ENCODE data around the gene CALD1. TPM values are rescaled to one million over a fixed set of nuclear protein-coding genes. Genes with fewer than 3 reads are reported as not detected.

Gene CALD1
- polyA plus RNA-seq, 1 donor: 191 TPM

DNA sequence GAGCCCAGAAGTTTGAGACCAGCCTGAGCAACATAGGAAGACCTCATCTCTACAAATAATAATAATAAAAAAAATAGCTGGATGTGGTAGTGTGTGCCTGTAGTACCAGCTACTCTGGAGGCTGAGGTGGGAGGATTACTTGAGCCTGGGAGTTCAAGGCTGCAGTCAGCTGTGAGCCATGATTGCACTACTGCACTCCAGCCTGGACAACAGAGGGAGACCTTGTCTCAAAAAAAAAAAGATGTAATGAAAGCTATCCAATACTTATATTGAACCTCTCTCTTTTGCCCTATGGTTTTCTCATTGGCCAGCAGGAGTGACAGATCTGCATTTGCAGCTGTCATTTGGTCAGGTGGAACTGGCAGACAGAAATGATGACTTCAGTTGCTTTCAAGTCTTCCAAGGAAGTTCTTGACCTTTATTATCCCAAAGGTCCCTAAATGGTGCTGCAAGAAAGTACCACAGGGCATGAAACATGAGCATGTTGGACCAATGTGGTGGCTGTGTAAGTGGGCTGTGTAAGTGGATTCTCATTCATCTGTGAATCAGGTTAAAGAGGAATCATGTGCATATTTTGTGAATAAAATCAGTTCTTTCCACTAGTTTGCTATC, 99.4 kb downstream of the CALD1 start:
- Histone ChIP-seq H3K4me3 (ENCODE audit: low read length) (no peak overlapping the region), H3K9me3 (ENCODE audit: control insufficient read depth, low read depth, low read length) (no peaks in the 10 kb centered on the region), H3K36me3 (ENCODE audit: control insufficient read depth, insufficient read depth, low read length) (no peaks in the 10 kb centered on the region), H3K27me3 (ENCODE audit: control insufficient read depth, insufficient read depth, low read length) (no peaks in the 10 kb centered on the region), H3K27ac (ENCODE audit: low read length) (peak overlapping the region; percentile 24), H3K4me1 (ENCODE audit: control insufficient read depth, insufficient read depth, low read length) (no peaks in the 10 kb centered on the region)
- DNase-seq: no peak

DNA sequence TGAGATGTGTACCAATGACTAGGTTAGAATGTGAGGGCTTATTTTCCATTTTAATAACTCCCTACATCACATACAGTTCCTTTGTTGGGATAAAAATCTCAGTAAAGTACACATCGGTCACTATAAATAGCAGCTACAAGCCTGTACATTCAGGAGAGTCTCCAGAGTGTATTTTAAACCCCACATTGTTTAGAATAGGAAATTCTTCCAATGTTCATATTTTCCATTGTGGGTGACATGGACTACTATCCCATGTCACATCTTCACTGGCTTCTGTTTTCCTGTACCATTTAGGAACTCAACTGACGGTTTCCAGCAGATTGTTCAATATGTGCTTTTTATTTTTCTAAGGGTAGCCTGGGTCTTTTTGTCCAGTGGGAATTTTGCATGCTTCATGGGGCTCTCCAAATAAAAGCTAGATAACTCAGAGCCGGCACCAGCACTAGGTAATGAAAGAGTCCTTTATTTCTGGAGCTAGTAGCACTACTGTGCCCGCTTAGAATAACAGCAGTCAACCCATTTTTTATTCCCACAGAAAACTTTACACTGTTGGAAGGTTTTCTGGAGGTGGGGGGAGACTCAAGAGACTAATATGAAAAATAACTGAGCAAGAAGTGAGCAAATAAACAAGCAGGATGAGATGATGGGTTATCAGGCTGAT, 100.5 kb downstream of the CALD1 start:
- H3K27me3 ChIP-seq (ENCODE audit: control insufficient read depth, insufficient read depth, low read length): no peaks in the 10 kb centered on the region

DNA sequence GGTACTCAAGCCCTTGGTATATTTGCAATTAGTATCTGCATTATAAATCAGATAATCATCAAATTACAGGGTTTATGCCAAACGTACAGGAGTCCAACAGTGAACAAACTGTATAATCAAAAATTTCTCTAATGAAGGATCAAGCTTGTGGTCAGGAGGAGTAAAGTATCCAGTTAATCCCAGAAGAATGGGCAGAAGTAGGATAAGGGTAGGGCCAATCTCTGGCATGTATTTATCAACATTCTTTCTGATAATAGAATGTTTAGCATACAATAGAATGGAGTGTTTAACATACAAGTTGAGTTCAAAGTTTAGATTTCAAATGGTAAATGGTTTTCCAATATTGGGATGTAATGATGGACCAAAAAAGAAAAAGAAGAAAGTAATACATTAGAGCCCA, 103.0 kb downstream of the CALD1 start:
- Histone ChIP-seq H3K4me1 (ENCODE audit: control insufficient read depth, insufficient read depth, low read length) (peaks cover 9% of the 10 kb centered on the region), H3K27me3 (ENCODE audit: control insufficient read depth, insufficient read depth, low read length) (no peaks in the 10 kb centered on the region), H3K36me3 (ENCODE audit: control insufficient read depth, insufficient read depth, low read length) (no peaks in the 10 kb centered on the region), H3K4me3 (ENCODE audit: low read length) (no peak overlapping the region), H3K27ac (ENCODE audit: low read length) (no peak overlapping the region), H3K9me3 (ENCODE audit: control insufficient read depth, low read depth, low read length) (no peaks in the 10 kb centered on the region)
- WGBS (ENCODE audit: insufficient coverage, low lambda C conversion rate): no CpG with 5 or more reads among the region's 1 CpG
- no peak for DNase-seq

More for the DNA sequence above, 100.5 kb downstream of the CALD1 start:
- no peaks in the 10 kb centered on the region for H3K36me3 ChIP-seq (ENCODE audit: control insufficient read depth, insufficient read depth, low read length)
- no peaks in the 10 kb centered on the region for H3K4me1 ChIP-seq (ENCODE audit: control insufficient read depth, insufficient read depth, low read length)
- H3K27ac ChIP-seq (ENCODE audit: low read length): peak overlapping the region; percentile 34
- no CpG with 5 or more reads among the region's 4 CpGs for WGBS (ENCODE audit: insufficient coverage, low lambda C conversion rate)
- DNase-seq: no peak
- no peaks in the 10 kb centered on the region for H3K9me3 ChIP-seq (ENCODE audit: control insufficient read depth, low read depth, low read length)
- no peak overlapping the region for H3K4me3 ChIP-seq (ENCODE audit: low read length)

DNA sequence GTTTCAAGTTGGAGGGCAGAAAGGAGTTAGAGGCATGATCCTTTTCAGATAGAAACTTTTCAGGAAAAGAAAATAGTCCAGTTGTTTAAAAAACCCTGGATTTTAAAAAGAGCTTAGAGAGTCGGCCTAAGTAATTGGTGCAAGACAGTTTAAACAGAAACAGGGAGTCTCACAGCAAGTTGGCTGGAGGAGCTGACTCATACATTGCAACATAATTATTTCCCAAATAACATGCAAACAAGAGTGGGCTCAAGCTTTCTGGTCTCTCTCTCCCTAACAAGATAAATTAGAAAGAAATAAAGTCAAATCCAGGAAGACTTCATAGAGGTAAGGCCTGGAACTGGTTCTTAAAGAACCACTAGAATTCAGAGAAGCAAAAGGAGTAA, 106.5 kb downstream of the CALD1 start:
- Histone ChIP-seq H3K27me3 (ENCODE audit: control insufficient read depth, insufficient read depth, low read length) (no peaks in the 10 kb centered on the region), H3K27ac (ENCODE audit: low read length) (peak overlapping the region; percentile 43), H3K9me3 (ENCODE audit: control insufficient read depth, low read depth, low read length) (no peaks in the 10 kb centered on the region), H3K4me1 (ENCODE audit: control insufficient read depth, insufficient read depth, low read length) (peaks cover 9% of the 10 kb centered on the region), H3K4me3 (ENCODE audit: low read length) (no peak overlapping the region), H3K36me3 (ENCODE audit: control insufficient read depth, insufficient read depth, low read length) (no peaks in the 10 kb centered on the region)
- WGBS (ENCODE audit: insufficient coverage, low lambda C conversion rate): no CpG with 5 or more reads among the region's 1 CpG
- DNase-seq: peak in 1 of 2 donors; percentile 21

DNA sequence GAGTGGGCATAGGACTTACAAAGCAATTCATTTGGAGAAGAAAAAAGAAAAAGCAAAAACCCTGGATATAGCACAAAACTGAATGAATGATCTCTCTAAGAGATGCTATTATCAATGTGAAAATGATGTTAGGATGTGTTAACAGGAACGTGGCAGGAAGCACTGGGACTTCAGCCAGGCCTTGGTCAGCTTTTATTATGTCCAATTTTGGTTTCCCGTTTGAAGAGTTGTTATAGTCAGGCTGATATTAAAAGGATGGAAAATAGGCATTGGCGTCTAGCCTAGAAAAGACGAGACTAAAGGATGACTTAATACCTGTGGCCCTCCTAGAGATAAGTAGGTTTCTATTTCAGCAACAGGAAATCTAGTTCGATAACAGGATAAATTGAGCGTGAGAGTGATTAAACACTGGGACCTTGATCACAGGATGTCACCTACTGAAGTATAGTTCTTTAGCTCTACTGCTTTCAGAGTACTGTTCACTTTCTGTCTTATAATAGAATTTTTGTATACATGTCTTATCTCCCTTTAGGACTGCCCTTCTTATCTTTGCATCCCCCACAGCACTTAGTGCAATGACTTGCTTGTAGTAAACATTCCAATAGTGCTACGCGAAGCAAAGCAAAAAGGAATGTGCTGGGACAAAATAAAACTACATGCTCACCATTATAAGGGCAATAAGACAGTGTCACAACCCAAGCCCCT, 107.1 kb downstream of the CALD1 start:
- H3K36me3 ChIP-seq (ENCODE audit: control insufficient read depth, insufficient read depth, low read length): no peaks in the 10 kb centered on the region
- peaks cover 9% of the 10 kb centered on the region for H3K4me1 ChIP-seq (ENCODE audit: control insufficient read depth, insufficient read depth, low read length)
- H3K27me3 ChIP-seq (ENCODE audit: control insufficient read depth, insufficient read depth, low read length): no peaks in the 10 kb centered on the region
- H3K27ac ChIP-seq (ENCODE audit: low read length): peak overlapping the region; percentile 43
- DNase-seq: peak; percentile 25 to 45
- WGBS (ENCODE audit: insufficient coverage, low lambda C conversion rate): no CpG with 5 or more reads among the region's 8 CpGs
- H3K9me3 ChIP-seq (ENCODE audit: control insufficient read depth, low read depth, low read length): no peaks in the 10 kb centered on the region
- H3K4me3 ChIP-seq (ENCODE audit: low read length): no peak overlapping the region

DNA sequence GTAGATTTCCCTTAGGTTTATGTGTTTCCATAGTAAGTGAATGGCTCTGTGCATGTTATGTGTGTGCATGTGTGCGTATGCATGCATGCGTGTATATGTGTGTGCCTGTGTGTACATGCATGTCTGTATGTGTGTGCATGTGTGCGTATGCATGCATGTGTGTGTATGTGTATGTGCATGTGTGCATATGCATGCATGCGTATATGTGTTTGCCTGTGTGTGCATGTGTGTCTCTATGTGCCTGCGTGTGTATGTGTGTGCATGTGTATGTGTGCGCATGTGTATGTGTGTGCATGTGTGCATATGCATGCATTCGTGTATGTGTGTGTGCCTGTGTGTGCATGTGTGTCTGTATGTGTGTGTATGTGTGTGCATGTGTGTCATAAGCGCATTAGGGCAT, 108.1 kb downstream of the CALD1 start:
- H3K36me3 ChIP-seq (ENCODE audit: control insufficient read depth, insufficient read depth, low read length): no peaks in the 10 kb centered on the region
- H3K27ac ChIP-seq (ENCODE audit: low read length): no peak overlapping the region
- peaks cover 9% of the 10 kb centered on the region for H3K4me1 ChIP-seq (ENCODE audit: control insufficient read depth, insufficient read depth, low read length)
- no CpG with 5 or more reads among the region's 8 CpGs for WGBS (ENCODE audit: insufficient coverage, low lambda C conversion rate)
- H3K27me3 ChIP-seq (ENCODE audit: control insufficient read depth, insufficient read depth, low read length): no peaks in the 10 kb centered on the region
- no peak overlapping the region for H3K4me3 ChIP-seq (ENCODE audit: low read length)
- no peaks in the 10 kb centered on the region for H3K9me3 ChIP-seq (ENCODE audit: control insufficient read depth, low read depth, low read length)
- no peak for DNase-seq

DNA sequence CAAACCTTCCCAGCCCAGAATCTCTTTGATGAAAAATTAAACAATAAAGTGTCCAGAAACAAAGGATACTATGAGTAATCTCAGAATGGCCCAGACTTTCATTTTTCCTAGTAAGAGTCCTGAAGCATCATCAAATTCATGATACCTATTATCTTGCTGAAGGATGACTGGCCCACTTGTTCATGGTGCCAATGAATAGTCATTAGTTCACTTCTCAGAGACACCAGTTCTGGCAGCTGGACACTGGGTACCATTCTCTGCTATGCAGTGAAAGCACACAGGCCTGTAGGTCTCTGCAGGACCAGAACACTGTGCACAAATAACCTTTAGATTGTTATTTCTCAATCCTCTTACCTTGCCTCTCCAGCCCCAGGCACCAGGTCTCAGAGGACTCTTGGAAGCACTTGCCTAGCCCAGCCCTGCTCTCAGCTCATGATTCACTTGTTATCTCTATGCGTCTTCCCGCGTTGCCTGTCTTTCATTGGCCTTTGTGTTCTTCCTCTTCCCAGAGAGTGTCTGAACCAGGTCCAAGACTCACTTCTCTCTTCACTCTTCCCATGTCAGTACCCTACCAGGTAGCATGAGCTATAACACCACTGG, 108.8 kb downstream of the CALD1 start:
- Histone ChIP-seq H3K9me3 (ENCODE audit: control insufficient read depth, low read depth, low read length) (no peaks in the 10 kb centered on the region), H3K4me1 (ENCODE audit: control insufficient read depth, insufficient read depth, low read length) (peaks cover 9% of the 10 kb centered on the region), H3K36me3 (ENCODE audit: control insufficient read depth, insufficient read depth, low read length) (no peaks in the 10 kb centered on the region), H3K27me3 (ENCODE audit: control insufficient read depth, insufficient read depth, low read length) (no peaks in the 10 kb centered on the region), H3K27ac (ENCODE audit: low read length) (no peak overlapping the region), H3K4me3 (ENCODE audit: low read length) (no peak overlapping the region)
- WGBS (ENCODE audit: insufficient coverage, low lambda C conversion rate): no CpG with 5 or more reads among the region's 3 CpGs
- DNase-seq: peak in 1 of 2 donors; percentile 19

DNA sequence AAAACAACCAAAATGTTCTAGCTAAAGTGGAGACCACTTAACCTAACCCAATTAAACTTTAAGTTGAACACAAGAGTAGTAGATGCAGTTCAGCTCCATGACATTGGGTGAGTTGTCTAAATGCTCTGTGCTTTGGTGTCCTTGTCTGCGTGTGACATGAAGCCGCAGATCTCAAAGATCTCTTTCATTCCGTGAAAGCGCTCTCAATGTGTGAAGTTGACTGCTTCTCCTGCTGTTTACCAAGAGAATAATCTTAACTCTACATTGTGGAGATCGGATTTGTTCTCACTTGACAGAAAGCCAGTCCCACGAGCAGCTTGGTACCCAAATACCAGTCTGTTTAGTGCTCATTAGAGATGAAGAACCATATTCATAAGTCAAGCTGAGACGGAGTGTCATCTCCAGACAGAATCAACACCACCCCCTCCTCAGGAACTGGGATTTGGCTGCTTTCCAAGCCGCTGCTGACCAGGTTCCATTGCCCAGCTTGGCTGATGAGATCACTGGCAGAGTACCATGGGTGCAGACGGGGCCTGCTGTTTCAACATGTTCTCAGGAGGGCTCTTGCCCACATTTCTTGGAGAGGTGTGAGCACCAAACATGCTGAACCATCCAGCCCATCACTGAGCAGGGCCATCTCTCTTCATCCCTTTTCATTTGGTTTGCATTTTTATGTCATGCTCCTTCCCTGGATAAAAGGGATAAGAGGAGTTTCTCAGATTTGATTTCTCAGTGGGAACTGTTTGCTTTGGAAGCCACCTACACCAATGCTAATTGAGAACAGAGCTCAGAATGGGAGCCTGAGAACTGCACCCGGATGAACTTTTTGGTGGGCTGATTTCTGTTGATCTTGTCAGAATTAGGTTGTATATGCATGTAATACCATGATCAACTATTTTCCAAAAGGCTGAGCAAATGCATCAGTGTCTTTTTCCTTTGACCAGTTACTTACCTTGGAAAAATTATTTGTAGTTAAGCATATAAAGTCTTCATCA, 111.1 kb downstream of the CALD1 start:
- Histone ChIP-seq H3K27me3 (ENCODE audit: control insufficient read depth, insufficient read depth, low read length) (no peaks in the 10 kb centered on the region), H3K9me3 (ENCODE audit: control insufficient read depth, low read depth, low read length) (no peaks in the 10 kb centered on the region), H3K4me1 (ENCODE audit: control insufficient read depth, insufficient read depth, low read length) (peaks cover 9% of the 10 kb centered on the region), H3K27ac (ENCODE audit: low read length) (peak overlapping the region; percentile 50), H3K36me3 (ENCODE audit: control insufficient read depth, insufficient read depth, low read length) (no peaks in the 10 kb centered on the region), H3K4me3 (ENCODE audit: low read length) (peak overlapping the region; percentile 55)
- WGBS (ENCODE audit: insufficient coverage, low lambda C conversion rate): 100% methylated on average over 1 of the region's 10 CpGs
- DNase-seq: peak in 1 of 2 donors; percentile 20

DNA sequence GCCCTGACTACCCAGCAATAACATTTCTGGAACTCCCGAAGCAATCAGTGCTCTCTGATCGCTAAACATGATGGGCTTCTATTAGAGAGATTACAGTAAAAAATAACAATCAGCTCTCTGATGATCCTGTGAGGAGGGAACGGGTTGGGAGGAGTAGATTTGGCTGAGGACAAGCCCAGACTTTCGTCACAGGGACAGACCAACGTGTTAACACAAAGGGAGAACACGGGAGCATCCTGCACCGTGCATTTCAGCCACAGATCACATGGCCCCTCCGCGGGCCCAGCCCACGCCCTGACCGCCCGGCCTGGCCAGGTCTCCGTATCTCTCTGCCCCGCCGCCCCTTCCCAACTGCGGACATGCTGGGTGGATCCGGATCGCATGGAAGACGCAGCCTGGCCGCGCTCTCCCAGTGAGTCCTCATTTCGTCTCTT, 111.8 kb downstream of the CALD1 start:
- Histone ChIP-seq H3K4me3 (ENCODE audit: low read length) (peak overlapping the region; percentile 55), H3K4me1 (ENCODE audit: control insufficient read depth, insufficient read depth, low read length) (peaks cover 6% of the 10 kb centered on the region), H3K9me3 (ENCODE audit: control insufficient read depth, low read depth, low read length) (no peaks in the 10 kb centered on the region), H3K36me3 (ENCODE audit: control insufficient read depth, insufficient read depth, low read length) (no peaks in the 10 kb centered on the region), H3K27ac (ENCODE audit: low read length) (peak overlapping the region; percentile 50), H3K27me3 (ENCODE audit: control insufficient read depth, insufficient read depth, low read length) (no peaks in the 10 kb centered on the region)
- WGBS (ENCODE audit: insufficient coverage, low lambda C conversion rate): 5% methylated on average over 4 of the region's 22 CpGs
- DNase-seq: peak; percentile 61 to 79

Data from large intestine (tissue), 3 donors.